ENCODE measurements around the gene TSPAN15.

DNA sequence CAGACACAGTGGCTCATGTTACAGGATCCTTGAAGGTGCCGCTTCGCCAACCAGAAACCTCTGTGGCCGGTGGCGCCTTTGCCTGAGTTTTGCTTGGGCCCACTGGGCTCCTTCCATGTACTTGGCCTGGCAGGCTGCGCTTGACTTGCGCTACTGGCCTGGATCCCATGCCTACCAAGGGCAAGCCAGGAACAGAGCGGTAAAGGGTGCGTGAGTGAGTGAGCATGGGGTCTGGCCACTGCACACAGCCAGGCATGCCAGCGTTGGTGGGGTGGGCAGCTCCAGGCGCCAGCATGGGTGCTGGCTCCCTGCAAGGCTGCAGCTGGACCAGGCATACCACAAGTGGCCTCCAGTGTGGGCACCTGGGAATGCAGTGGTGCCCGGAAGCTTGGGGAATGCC is 16.3 kb upstream of the TSPAN15 start:
- TF ChIP-seq, protein P1, sequence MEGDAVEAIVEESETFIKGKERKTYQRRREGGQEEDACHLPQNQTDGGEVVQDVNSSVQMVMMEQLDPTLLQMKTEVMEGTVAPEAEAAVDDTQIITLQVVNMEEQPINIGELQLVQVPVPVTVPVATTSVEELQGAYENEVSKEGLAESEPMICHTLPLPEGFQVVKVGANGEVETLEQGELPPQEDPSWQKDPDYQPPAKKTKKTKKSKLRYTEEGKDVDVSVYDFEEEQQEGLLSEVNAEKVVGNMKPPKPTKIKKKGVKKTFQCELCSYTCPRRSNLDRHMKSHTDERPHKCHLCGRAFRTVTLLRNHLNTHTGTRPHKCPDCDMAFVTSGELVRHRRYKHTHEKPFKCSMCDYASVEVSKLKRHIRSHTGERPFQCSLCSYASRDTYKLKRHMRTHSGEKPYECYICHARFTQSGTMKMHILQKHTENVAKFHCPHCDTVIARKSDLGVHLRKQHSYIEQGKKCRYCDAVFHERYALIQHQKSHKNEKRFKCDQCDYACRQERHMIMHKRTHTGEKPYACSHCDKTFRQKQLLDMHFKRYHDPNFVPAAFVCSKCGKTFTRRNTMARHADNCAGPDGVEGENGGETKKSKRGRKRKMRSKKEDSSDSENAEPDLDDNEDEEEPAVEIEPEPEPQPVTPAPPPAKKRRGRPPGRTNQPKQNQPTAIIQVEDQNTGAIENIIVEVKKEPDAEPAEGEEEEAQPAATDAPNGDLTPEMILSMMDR (IDR thresholded peaks at IDR 0.05) = no peak
- TF ChIP-seq ZFX (IDR thresholded peaks at IDR 0.05; ENCODE audit: borderline replicate concordance) = no peak

Data from 22Rv1 (cell line).